Caco-2 (cell line): ENCODE measurements around the gene PARVB. TPM values are rescaled to one million over a fixed set of nuclear protein-coding genes. Genes with fewer than 3 reads are reported as not detected.

Experiments
- BruUV-seq: library from RNA; stranded (reverse); fragments of 400-500 nt; replicated peaks from 2 replicates; lab custom pipeline; 2021; lab: Mats Ljungman, UMichigan
- CTCF ChIA-PET: fragments of 300-600 bp; sonication (Branson Sonifier 250); formaldehyde crosslinking; loops from one replicate; lab custom pipeline; 2022; ENCODE audit warnings: antibody characterized with exemption; lab: Charles Lee
- POLR2A ChIA-PET: fragments of 300-600 bp; sonication (Branson Sonifier 250); formaldehyde crosslinking; loops from one replicate; lab custom pipeline; 2022; ENCODE audit warnings: antibody characterized with exemption; lab: Charles Lee
- DNase-seq, 2 experiments: peaks; one replicate each; pipeline versions ENCODE4 v3.0.0 to v3.0.0-alpha.2; 2020 to 2022
- H3K27me3 ChIP-seq: replicated peaks from 2 replicates; pipeline ENCODE4 v1.6.0; 2011; ENCODE audit warnings: low read length; ENCODE audit not compliant: control insufficient read depth, insufficient read depth
- H3K36me3 ChIP-seq: 2 replicates; pipeline ENCODE4 v1.5.1; 2011; ENCODE audit warnings: low read length; ENCODE audit not compliant: control insufficient read depth, insufficient read depth
- H3K4me1 ChIP-seq: fragments of 250-450 bp; sonication (Bioruptor Pico); 2 replicates; pipeline ENCODE4 v1.5.1; 2020; ENCODE audit warnings: mild to moderate bottlenecking
- H3K4me3 ChIP-seq: 2 replicates; pipeline ENCODE4 v1.5.1; 2011; ENCODE audit warnings: low read depth, mild to moderate bottlenecking, control low read depth, low read length
- H3K9me3 ChIP-seq: fragments of 250-450 bp; sonication (Bioruptor Pico); 2 replicates; pipeline ENCODE4 v1.5.1; 2020; ENCODE audit warnings: mild to moderate bottlenecking, moderate library complexity
- H3K27ac Mint-ChIP-seq: one replicate; pipeline ENCODE4 v1.8.0; 2022; ENCODE audit warnings: mixed read lengths; ENCODE audit not compliant: unreplicated experiment
- H3K27me3 Mint-ChIP-seq: one replicate; pipeline ENCODE4 v1.8.0; 2022; ENCODE audit warnings: mixed read lengths; ENCODE audit not compliant: insufficient read depth, unreplicated experiment
- H3K36me3 Mint-ChIP-seq: one replicate; pipeline ENCODE4 v1.8.0; 2022; ENCODE audit warnings: mild to moderate bottlenecking, mixed read lengths; ENCODE audit not compliant: insufficient read depth, unreplicated experiment
- H3K4me1 Mint-ChIP-seq: one replicate; pipeline ENCODE4 v1.8.0; 2022; ENCODE audit warnings: low read depth, mixed read lengths; ENCODE audit not compliant: unreplicated experiment
- H3K4me3 Mint-ChIP-seq: one replicate; pipeline ENCODE4 v1.8.0; 2022; ENCODE audit warnings: mild to moderate bottlenecking, moderate library complexity, mixed read lengths; ENCODE audit not compliant: unreplicated experiment
- H3K9me3 Mint-ChIP-seq: one replicate; pipeline ENCODE4 v1.8.0; 2022; ENCODE audit warnings: mixed read lengths; ENCODE audit not compliant: unreplicated experiment
- CTCF ChIP-seq, 2 experiments: fragments of 200-600 bp in 1 of 2; IDR thresholded peaks; 1 replicate in 1 of 2; 2 replicates in 1 of 2; pipeline versions ENCODE4 v1.5.1 to v1.8.0; 2011 to 2022; ENCODE audit warnings: antibody characterized with exemption in 1 of 2, control low read depth in 1 of 2, inconsistent platforms in 1 of 2, low read depth in 1 of 2, low read length in 1 of 2, mild to moderate bottlenecking in 1 of 2, moderate library complexity in 1 of 2; ENCODE audit not compliant: insufficient read depth in 1 of 2, severe bottlenecking in 1 of 2, unreplicated experiment in 1 of 2
- intact Hi-C: fragments of 100-400 bp; cut with micrococcal nuclease; formaldehyde crosslinking; loops from one replicate; pipeline ENCODE4 v1.10.0; 2022; ENCODE audit not compliant: unreplicated experiment
- total RNA-seq: library from RNA; stranded (reverse); gene quantifications from 2 replicates; pipeline ENCODE4 v1.2.3, GENCODE V29; 2022

The PARVB gene
- total RNA-seq, 1 experiment from 2014 or later = 28.8 TPM

- Mint-ChIP-seq H3K36me3 (peaks cover 11% of the 10 kb centered on the region), H3K4me3 (no peak overlapping the region), H3K27me3 (no peaks in the 10 kb centered on the region), H3K4me1 (no peaks in the 10 kb centered on the region), H3K9me3 (peaks cover 26% of the 10 kb centered on the region), H3K27ac (no peak overlapping the region)
- peaks cover 6% of the 10 kb centered on the region; the same call in 1 of the 2 replicates for H3K9me3 ChIP-seq
- no peaks in the 10 kb centered on the region for H3K4me1 ChIP-seq
- intact Hi-C loops = no loop called here
- no peak for DNase-seq
- no peaks in the 10 kb centered on the region for H3K27me3 ChIP-seq
- BruUV-seq = no TSS peak
- POLR2A ChIA-PET = no interaction called here
- TF ChIP-seq CTCF (IDR thresholded peaks at IDR 0.05; ENCODE audit: insufficient read depth in 1 of 2, low read depth in 1 of 2, low read length in 1 of 2, severe bottlenecking in 1 of 2, unreplicated experiment in 1 of 2) = no peak
- CTCF ChIA-PET = no interaction called here
- H3K4me3 ChIP-seq = no peak overlapping the region
- no peaks in the 10 kb centered on the region; the same call in none of the 2 replicates for H3K36me3 ChIP-seq
Measured at GRCh38 chr22:44131989-44132685, 108.0 kb downstream of the PARVB start.

GRCh38 chr22:44132724-44133123 is 108.6 kb downstream of the PARVB start:
- BruUV-seq = no TSS peak
- no peaks in the 10 kb centered on the region for H3K4me1 ChIP-seq
- H3K9me3 Mint-ChIP-seq = peaks cover 26% of the 10 kb centered on the region
- H3K27me3 Mint-ChIP-seq = no peaks in the 10 kb centered on the region
- DNase-seq = no peak
- ChIA-PET CTCF (no interaction called here), POLR2A (no interaction called here)
- H3K4me1 Mint-ChIP-seq = no peaks in the 10 kb centered on the region
- peaks cover 13% of the 10 kb centered on the region for H3K36me3 Mint-ChIP-seq
- peaks cover 12% of the 10 kb centered on the region for H3K9me3 ChIP-seq
- no peak overlapping the region for H3K4me3 ChIP-seq
- no peak overlapping the region for H3K4me3 Mint-ChIP-seq
- TF ChIP-seq CTCF (IDR thresholded peaks at IDR 0.05; ENCODE audit: insufficient read depth in 1 of 2, low read depth in 1 of 2, low read length in 1 of 2, severe bottlenecking in 1 of 2, unreplicated experiment in 1 of 2) = no peak
- no peak overlapping the region for H3K27ac Mint-ChIP-seq
- no peaks in the 10 kb centered on the region for H3K27me3 ChIP-seq
- intact Hi-C loops = no loop called here
- H3K36me3 ChIP-seq = no peaks in the 10 kb centered on the region; the same call in none of the 2 replicates

GRCh38 chr22:44133161-44133560 is 109.1 kb downstream of the PARVB start:
- H3K27me3 Mint-ChIP-seq = no peaks in the 10 kb centered on the region
- TF ChIP-seq CTCF (IDR thresholded peaks at IDR 0.05; ENCODE audit: insufficient read depth in 1 of 2, low read depth in 1 of 2, low read length in 1 of 2, severe bottlenecking in 1 of 2, unreplicated experiment in 1 of 2) = no peak
- DNase-seq = no peak
- ChIA-PET CTCF (no interaction called here), POLR2A (no interaction called here)
- no peak overlapping the region for H3K4me3 ChIP-seq
- intact Hi-C loops = no loop called here
- no peaks in the 10 kb centered on the region for H3K27me3 ChIP-seq
- peaks cover 28% of the 10 kb centered on the region for H3K9me3 Mint-ChIP-seq
- no peak overlapping the region for H3K27ac Mint-ChIP-seq
- BruUV-seq = no TSS peak
- H3K9me3 ChIP-seq = peaks cover 15% of the 10 kb centered on the region
- no peaks in the 10 kb centered on the region; the same call in none of the 2 replicates for H3K36me3 ChIP-seq
- no peaks in the 10 kb centered on the region for H3K4me1 ChIP-seq
- no peaks in the 10 kb centered on the region for H3K4me1 Mint-ChIP-seq
- peaks cover 17% of the 10 kb centered on the region for H3K36me3 Mint-ChIP-seq
- no peak overlapping the region for H3K4me3 Mint-ChIP-seq
